Skeletal muscle cell (primary cell): Measurements from ENCODE around the gene EIF3L.

Source experiments
- DNase-seq: peaks from one replicate; pipeline ENCODE4 v3.0.0-alpha.2; 2010; ENCODE audit warnings: low read depth
- H3K4me3 ChIP-seq: 2 replicates; pipeline ENCODE4 v1.5.1; 2011; ENCODE audit warnings: low read depth, mild to moderate bottlenecking, control low read depth, low read length, moderate library complexity

The EIF3L gene

GRCh38 chr22:37846433-37846832, 2.8 kb upstream of the EIF3L start:
- no peak for DNase-seq
- no peak overlapping the region for H3K4me3 ChIP-seq

DNA sequence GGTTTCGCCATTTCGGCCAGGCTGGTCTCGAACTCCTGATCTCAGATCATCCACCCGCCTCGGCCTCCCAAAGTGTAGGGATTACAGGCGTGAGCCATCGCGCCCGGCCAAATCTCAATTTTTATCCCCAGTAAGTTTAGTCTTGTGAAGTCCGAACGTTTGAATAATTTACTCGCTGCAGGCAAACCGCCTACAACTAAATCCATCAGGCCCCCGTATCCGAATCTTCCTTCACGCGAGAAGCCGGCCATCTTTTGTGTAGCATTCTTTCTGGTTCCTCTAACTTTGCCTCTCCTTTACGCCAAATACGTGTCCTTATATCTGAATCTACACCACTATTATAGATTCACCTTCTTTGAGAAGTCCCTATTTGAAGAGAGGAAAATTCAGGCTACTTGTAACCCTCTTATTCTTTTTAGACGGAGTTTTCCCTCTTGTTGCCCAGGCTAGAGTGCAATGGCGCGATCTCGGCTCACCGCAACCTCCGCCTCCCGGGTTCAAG, 581 bp upstream of the EIF3L start:
- DNase-seq = no peak
- H3K4me3 ChIP-seq = peak overlapping the region; percentile 86

DNA sequence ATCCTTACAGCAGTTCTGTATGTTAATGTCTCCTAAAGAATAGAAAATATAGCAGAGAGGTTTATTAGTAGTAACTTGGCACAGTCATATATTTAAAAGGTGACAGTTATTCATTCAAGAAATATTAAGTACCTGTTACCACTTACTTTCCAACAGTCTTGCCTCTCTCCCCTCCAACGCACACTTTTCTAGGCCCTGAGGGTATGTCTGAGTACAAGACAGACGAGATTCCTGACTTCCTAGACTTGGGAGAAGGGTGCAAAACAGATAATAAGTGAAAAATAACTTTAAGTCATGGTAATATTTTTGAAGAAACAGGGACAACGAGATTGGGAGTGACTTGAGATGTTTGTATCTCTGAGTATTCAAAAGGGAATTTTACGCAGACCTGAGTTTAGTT, 1.6 kb downstream of the EIF3L start:
- H3K4me3 ChIP-seq = no peak overlapping the region
- DNase-seq = no peak

DNA sequence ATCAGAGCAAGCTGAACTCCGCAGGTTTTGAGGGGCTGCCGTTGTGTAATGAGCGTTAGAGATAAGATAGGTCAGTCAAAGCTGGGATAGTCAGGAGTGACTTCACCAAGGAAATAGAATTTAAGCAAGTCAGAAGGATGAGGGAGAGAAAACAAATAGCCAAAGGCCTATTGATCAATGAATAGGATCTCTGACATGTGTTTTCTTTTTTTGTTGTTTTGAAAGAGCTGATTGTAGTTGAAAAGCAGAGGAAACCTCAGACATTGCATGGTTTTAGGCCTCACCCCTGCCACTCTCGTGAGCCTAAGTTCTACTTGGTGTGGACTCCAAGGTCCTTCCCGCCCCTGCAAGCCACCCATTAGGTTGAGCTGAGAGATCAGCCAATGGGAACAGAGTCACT, 3.2 kb downstream of the EIF3L start:
- no peak for DNase-seq
- H3K4me3 ChIP-seq = no peak overlapping the region

- no peak overlapping the region for H3K4me3 ChIP-seq
- no peak for DNase-seq
Observed at GRCh38 chr22:37854946-37855345, 5.7 kb downstream of the EIF3L start.

DNA sequence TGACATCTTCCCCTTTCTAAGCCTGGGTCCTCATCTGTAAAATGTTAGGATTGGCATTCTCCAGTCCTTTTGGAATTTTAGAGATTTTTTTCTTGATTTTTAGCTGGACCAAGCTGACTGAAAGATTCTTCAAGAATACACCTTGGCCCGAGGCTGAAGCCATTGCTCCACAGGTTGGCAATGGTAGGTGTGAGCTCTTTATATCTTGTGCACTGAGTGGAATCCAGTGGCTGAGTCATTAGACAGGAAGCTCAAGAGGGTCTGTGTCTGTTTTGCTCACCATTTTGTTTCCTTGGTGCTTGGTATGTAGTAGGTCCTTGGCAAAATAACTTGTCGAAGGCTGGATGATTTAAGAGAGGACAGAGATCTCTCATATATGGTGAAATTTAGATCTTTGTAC, 6.2 kb downstream of the EIF3L start:
- no peak for DNase-seq
- no peak overlapping the region for H3K4me3 ChIP-seq

DNA sequence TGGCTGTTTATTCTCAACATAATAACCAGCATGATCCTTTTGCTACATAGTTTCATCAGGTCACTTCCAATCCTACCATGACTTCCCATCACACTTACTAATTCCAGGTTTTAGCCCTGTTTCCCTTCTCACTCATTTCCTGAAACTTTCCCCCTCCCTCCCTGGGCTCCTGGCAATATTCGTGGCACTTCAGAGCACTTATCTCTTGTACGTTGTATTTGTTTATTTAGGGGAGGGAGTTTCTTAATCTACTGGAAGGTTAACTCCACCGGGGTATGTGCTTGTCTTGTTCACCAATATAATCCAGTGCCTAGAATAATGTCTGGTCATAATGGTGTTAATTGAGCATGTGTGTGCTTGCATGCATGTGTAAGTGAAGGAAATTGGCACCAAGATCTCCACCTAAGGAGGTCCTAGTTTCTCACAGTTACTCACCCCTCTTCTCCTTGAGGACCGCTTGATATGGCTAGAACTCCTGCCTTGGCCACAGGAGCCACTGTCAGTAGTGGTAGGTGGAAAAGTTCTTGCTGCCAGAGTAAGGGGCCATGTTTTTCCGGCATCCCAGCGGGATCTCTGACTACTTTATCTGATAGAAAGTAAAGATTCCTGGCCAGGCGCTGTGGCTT, 11.7 kb downstream of the EIF3L start:
- no peak overlapping the region for H3K4me3 ChIP-seq
- no peak for DNase-seq

DNA sequence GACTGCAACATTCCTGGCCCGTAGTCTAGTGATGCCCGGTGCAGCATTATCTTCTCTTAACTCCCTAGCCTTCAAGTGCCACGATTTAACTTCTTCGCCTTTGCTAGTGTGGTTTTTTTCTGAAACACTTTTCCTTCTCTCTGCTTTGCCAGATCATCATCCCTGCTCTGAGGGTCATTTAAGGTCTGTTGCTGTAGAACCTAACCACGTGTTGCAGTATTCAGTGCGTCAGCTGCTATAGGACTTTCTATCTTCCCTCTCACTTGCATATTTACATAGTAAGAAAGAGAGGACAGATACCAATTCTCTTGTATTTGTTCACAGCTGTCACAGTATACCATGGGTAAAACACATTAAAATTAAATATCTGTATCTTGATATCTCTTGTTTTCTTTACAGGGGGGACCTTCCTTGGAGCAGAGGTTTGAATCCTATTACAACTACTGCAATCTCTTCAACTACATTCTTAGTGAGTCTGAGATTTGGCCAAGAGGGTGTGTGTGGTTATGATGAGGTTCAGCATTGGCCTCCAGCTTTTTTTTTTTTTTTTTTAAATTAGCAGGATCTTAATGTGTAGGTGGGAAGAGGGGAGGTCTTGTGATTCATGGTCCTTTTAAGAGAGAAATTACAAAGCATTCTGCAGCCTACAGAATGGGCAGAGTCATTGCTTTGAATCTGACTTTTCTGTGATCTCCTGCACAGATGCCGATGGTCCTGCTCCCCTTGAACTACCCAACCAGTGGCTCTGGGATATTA, 13.5 kb downstream of the EIF3L start:
- H3K4me3 ChIP-seq = no peak overlapping the region
- DNase-seq = no peak

DNA sequence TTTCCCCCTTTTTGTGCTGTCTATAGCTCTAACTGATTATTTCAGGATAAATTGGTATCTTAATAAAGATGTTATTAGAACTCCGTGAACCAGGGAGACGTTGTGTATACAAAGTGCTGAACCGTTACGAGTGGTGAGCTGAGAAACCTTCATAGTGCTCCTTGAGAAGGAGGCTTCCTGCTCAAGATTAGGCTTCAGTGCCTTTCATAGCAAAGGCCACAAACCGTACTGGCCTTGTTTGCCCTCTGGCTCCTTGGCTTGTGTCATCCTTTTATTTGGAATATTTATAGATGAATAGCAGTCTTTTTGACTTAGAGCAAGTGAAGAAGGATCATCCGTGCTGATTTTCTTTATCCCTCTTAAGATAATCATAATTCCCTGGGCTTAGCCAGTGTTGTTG, 16.3 kb downstream of the EIF3L start:
- no peak overlapping the region for H3K4me3 ChIP-seq
- DNase-seq = no peak

DNA sequence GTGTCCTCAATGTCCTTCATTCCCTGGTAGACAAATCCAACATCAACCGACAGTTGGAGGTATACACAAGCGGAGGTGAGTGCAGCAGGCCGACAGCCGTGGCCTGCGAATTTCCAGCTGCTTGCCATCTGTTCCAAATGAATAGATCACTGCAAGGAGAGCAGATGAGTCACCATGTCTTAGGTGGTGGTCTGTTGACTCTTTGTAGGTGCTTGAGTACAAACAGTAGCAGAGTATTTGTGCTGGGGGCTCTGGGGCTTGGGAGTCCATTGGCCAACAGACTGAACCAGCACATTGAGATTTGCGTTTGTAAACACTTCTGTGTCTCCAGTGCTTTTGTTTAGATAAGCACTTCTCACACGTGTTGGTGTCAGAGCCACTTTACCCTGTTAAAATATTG, 21.1 kb downstream of the EIF3L start:
- H3K4me3 ChIP-seq = no peak overlapping the region
- no peak for DNase-seq

- DNase-seq = no peak
- H3K4me3 ChIP-seq = no peak overlapping the region
Observed at GRCh38 chr22:37880668-37881440, 31.6 kb downstream of the EIF3L start.

- H3K4me3 ChIP-seq = no peak overlapping the region
- no peak for DNase-seq
Observed at GRCh38 chr22:37884420-37884819, 35.2 kb downstream of the EIF3L start.

DNA sequence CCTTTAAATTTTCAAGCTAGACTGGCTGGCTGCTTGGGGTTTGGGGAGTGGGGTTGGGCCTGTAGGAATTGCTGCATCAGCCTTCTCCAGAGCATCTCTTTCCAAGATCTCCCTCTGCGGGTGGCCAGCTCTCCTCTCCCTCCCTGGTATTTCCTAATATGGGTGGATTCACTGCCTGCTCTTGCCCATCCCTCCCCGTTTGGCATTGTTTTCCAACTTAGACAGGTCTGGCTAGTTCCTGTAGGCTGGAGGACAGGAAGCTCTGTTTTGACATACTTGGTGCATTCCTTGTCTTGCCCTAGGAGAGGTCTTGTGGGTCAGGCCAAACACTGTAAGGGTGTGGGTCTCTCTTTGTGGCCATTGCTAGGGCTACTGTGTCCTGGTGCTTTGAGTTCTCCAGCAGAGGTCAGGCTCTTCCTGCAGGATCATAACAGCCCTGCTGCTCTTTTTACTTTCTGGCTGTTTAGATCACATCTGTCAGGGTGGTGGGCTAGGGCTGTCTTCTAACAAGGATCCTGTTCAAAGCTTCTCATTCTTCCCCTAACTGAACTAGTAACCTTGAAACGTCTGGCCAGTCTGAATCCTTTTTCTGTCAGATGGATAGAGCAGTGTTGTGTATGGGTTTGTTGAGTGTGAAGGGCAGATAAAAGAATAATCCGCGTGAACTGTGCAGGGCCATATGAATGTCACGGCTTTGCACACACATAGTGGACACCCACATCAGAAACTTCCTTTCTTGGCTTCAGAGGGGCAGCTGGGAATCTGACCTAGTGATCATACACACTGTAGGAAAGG, 38.6 kb downstream of the EIF3L start:
- no peak overlapping the region for H3K4me3 ChIP-seq

DNA sequence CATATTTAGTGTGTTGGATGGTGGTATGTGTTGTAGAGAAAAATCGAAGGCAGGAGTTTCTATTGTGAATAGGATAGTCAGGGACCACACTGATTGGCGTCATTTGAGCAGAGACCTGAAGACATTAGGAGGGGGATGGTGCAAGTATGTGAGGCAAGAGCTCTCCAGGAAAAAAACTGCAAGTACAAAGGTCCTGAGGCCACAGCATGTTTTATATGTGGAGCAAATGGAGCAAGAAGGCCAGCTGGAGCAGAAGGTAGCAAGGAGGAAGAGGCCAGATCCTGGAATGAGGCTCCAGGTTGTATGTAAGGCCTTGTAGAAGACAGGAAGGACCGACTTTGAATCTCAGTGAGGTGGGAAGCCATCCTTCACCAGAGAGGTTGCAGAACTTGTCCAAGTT, 42.7 kb downstream of the EIF3L start:
- H3K4me3 ChIP-seq = no peak overlapping the region
- DNase-seq = no peak

More for the DNA sequence above, 38.6 kb downstream of the EIF3L start:
- DNase-seq = no peak

DNA sequence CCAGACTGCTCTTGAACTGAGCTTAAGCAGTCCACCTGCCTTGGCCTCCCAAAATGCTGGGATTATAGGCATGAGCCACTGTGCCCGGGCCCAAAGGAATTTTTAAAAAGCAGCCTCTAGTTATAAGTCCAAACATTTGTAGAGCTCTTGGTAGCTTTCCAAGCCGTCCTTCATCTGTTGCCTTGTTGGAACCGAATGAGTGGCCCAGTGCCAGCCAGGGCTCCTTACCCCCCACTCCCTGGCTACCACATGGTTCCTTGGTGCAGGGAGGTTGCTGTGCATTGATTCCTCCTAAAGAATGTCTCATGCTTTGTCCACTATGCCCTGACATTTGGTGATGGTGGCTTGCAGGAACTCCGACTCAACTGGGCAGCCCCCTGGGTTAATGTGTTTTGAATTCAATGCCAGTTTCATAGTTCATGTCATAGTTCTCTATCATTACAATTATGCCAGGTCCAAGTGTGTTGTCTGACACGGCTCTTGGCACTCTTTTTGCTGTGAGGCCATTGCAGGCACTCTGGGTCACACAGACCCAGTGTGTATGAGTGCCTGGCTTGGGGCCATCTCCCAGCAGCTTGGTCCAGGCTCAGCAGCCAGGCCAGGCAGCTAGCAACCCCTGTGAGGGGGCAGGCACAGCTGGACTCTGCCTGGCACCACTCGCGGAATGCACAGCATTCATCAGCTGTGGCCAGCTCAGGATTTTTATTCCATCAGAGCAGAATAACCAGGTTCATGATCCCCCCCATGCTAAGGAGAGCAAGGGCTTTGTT, 43.5 kb downstream of the EIF3L start:
- DNase-seq = no peak
- H3K4me3 ChIP-seq = no peak overlapping the region

- no peak for DNase-seq
- H3K4me3 ChIP-seq = no peak overlapping the region
Observed at GRCh38 chr22:37893583-37893983, 44.4 kb downstream of the EIF3L start.

GRCh38 chr22:37894939-37895670, 45.9 kb downstream of the EIF3L start:
- DNase-seq = no peak
- H3K4me3 ChIP-seq = no peak overlapping the region

- no peak overlapping the region for H3K4me3 ChIP-seq
- no peak for DNase-seq
Observed at GRCh38 chr22:37896181-37896592, 47.0 kb downstream of the EIF3L start.
